Activated CD8-positive, alpha-beta T cell treated with anti-CD3 and anti-CD28 coated beads for 36 hours (primary cell): Measurements from ENCODE around the gene DNAJB5. TPM values are rescaled to one million over a fixed set of nuclear protein-coding genes. Genes with fewer than 3 reads are reported as not detected.

Source experiments
- ATAC-seq: fragments of 200-7000 bp; cut with Tn5 transposase; one replicate; pipeline ENCODE4 v1.10.0; 2021; ENCODE audit warnings: mild to moderate bottlenecking, moderate library complexity
- CTCF ChIA-PET: fragments of 350-600 bp; sonication (Branson Sonifier 250); formaldehyde crosslinking; loops from one replicate; lab custom pipeline; 2021; ENCODE audit warnings: antibody characterized with exemption; lab: Charles Lee
- POLR2A ChIA-PET: fragments of 350-600 bp; sonication (Branson Sonifier 250); formaldehyde crosslinking; loops from one replicate; lab custom pipeline; 2021; ENCODE audit warnings: antibody characterized with exemption; lab: Charles Lee
- DNase-seq: peaks from one replicate; pipeline ENCODE4 v3.0.0-alpha.2; 2020
- H3K27ac Mint-ChIP-seq: one replicate; pipeline ENCODE4 v1.8.0; 2021; ENCODE audit warnings: mild to moderate bottlenecking, mixed read lengths
- H3K27me3 Mint-ChIP-seq: one replicate; pipeline ENCODE4 v1.8.0; 2021; ENCODE audit warnings: mixed read lengths
- H3K36me3 Mint-ChIP-seq: one replicate; pipeline ENCODE4 v1.8.0; 2021; ENCODE audit warnings: low read depth, mixed read lengths
- H3K4me1 Mint-ChIP-seq: one replicate; pipeline ENCODE4 v1.8.0; 2021; ENCODE audit warnings: low read depth, mixed read lengths
- H3K4me3 Mint-ChIP-seq: one replicate; pipeline ENCODE4 v1.8.0; 2021; ENCODE audit warnings: mild to moderate bottlenecking, moderate library complexity, mixed read lengths
- H3K9me3 Mint-ChIP-seq: one replicate; pipeline ENCODE4 v1.8.0; 2021; ENCODE audit warnings: mixed read lengths
- CTCF ChIP-seq: fragments of 200-600 bp; IDR thresholded peaks from one replicate; pipeline ENCODE4 v1.8.0; 2022; ENCODE audit warnings: antibody characterized with exemption, mild to moderate bottlenecking
- intact Hi-C: fragments of 100-400 bp; cut with micrococcal nuclease; formaldehyde crosslinking; loops from one replicate; pipeline ENCODE4 v1.10.0; 2022
- total RNA-seq, 2 experiments: library from RNA; stranded (reverse); gene quantifications; one replicate each; pipeline ENCODE4 v1.2.3, GENCODE V29; 2021

Gene DNAJB5
- total RNA-seq, 2 experiments from 2014 or later, result 14.6 to 16.4 TPM

- POLR2A ChIA-PET, result interaction anchor here (0.6 to 2.6 kb wide), 5 partner anchors 24 to 381 kb away, joined by 3 to 9 read pairs (median 3); partner anchors contain the start of gene CCL27
- H3K4me1 Mint-ChIP-seq, result no peaks in the 10 kb centered on the region
- TF ChIP-seq CTCF, result no peak
Observed at GRCh38 chr9:35044071-35044470, 54.5 kb downstream of the DNAJB5 start.

More at GRCh38 chr9:35044071-35044470, 54.5 kb downstream of the DNAJB5 start:
- Mint-ChIP-seq H3K9me3 (no peaks in the 10 kb centered on the region), H3K36me3 (peaks cover 14% of the 10 kb centered on the region), H3K4me3 (no peak overlapping the region), H3K27ac (no peak overlapping the region), H3K27me3 (no peaks in the 10 kb centered on the region)
- intact Hi-C loops, result no loop called here
- no peak for ATAC-seq
- no peak for DNase-seq
- CTCF ChIA-PET, result interaction anchor here (0.5 to 1.9 kb wide), 4 partner anchors 17 to 144 kb away, joined by 3 to 5 read pairs (median 4); no protein-coding TSS in a partner anchor

Other genes starting within 250 kb of the DNAJB5 start
- under 1 TPM in 1 of 2 experiments, not detected in 1; 0.11 TPM for gene PHF24, start 31.5 kb upstream of the DNAJB5 start, total RNA-seq
- gene VCP, start 82.9 kb downstream of the DNAJB5 start, total RNA-seq, result 100 to 1,000 TPM; 215 to 224 TPM
- 10 to 100 TPM; 91.5 to 94.0 TPM for gene FANCG, start 90.2 kb downstream of the DNAJB5 start, total RNA-seq
- gene PIGO, start 106.8 kb downstream of the DNAJB5 start, total RNA-seq, result 10 to 100 TPM; 19.8 to 21.9 TPM
- 100 to 1,000 TPM; 208 to 211 TPM for gene STOML2, start 113.4 kb downstream of the DNAJB5 start, total RNA-seq
- 1 to 10 TPM; 5.9 to 6.0 TPM for gene ATOSB, start 126.1 kb downstream of the DNAJB5 start, total RNA-seq
- gene UNC13B, start 172.3 kb downstream of the DNAJB5 start, total RNA-seq, result 1 to 10 TPM; 1.3 to 1.9 TPM